HL-60/S4 treated with retinoic acid at 250 ng/mL for 4 days and 3 days (cell line): ENCODE data around the gene KLHDC8B.
"Not testable (repeated sequence)": the region's sequence is repeated elsewhere in the genome, so short reads cannot be mapped to it uniquely, and the experiment has no call there.

Source experiments
- in situ Hi-C: fragments of 300-500 bp; cut with MboI; formaldehyde crosslinking; loops from 2 replicates; pipeline ENCODE4 v1.7.0; 2022; ENCODE audit warnings: low sequenced_read_pairs

KLHDC8B gene

DNA sequence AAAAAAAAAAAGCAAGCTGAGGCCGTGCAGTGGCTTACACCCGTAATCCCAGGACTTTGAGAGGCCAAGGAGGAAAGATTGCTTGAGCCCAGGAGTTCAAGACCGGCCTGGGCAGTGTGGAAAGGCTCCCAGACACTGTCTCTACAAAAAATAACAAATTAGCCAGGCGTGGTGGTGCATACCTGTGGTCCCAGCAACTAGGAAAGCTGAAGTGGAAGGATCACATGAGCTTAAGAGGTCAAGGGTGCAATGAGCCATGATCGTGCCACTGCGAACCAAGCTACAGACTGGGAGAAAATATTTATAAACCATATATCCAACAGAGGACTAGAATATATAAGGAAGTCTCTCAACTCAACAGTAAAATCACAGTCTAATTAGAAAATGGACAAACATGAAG lies 10.0 kb downstream of the KLHDC8B start:
- in situ Hi-C loops: no loop called here

DNA sequence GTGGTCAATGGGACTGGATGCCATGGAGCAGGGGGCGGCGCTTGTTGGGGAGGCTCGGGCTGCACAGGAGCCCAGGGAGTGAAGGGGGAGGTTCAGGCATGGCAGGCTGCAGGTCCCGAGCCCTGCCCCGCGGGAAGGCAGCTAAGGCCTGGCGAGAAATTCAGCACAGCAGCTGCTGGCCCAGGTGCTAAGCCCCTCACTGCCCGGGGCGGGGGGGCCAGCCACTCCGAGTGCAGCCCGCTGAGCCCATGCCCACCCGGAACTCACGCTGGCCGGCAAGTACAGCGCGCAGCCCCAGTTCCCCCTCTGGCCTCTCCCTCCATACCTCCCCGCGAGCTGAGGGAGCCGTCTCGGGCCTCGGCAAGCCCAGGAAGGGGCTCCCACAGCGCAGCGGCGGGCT lies 11.3 kb downstream of the KLHDC8B start:
- in situ Hi-C loops: no loop called here

DNA sequence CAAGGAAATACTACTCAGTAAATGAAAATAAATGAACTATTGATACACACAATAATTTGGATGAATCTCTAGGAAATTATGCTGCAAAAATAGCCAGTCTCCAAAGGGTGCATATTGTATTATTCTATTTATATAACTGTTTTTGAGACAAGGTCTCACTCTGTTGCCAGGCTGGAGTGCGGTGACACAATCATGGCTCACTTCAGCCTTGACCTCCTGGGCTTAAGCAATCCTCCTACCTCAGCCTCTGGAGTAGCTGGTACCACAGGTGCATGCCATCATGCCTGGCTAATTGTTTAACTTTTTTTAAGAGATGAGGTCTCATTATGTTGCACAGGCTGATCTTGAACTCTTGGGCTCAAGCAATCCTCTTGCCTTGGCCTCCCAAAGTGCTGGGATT lies 12.5 kb downstream of the KLHDC8B start:
- in situ Hi-C loops: no loop called here

DNA sequence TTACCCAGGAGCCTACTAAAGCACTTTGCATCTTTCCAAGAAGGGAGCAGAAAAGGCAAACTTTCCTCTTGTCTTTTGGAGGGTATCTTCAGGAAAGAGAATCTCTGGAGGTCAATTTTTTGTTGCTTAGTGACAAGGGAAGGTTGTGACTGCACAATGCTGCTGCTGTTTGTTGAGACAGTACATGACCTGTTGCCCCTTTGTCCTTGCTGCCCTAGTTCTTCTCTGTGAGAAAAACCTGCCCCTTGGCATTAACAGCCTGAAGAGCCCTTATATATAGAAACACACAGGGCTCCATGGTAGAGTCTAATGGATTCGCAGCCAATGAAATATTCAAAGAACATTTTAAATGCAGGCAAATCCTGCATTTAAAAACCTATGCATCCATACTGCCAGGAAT lies 20.3 kb downstream of the KLHDC8B start:
- in situ Hi-C loops: no loop called here

DNA sequence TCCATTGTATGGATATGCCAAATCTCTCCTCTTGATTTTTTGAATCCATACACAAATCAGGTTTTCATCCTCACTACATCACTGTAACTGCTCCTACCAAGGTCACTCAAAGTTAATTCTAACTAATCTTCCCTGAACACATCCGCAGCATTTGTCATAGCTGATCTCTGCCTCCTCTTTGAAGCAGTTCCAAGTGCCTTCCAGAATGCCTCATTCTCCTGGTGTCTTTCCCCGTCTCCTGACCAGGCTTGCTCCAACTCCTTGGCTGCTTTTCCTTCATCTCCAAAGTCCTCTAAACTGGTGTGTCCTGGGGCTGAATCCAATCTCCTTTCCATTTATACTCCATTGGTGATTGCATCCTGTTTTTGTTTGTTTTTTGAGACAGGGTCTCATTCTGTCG lies 26.8 kb downstream of the KLHDC8B start:
- in situ Hi-C loops: no loop called here

DNA sequence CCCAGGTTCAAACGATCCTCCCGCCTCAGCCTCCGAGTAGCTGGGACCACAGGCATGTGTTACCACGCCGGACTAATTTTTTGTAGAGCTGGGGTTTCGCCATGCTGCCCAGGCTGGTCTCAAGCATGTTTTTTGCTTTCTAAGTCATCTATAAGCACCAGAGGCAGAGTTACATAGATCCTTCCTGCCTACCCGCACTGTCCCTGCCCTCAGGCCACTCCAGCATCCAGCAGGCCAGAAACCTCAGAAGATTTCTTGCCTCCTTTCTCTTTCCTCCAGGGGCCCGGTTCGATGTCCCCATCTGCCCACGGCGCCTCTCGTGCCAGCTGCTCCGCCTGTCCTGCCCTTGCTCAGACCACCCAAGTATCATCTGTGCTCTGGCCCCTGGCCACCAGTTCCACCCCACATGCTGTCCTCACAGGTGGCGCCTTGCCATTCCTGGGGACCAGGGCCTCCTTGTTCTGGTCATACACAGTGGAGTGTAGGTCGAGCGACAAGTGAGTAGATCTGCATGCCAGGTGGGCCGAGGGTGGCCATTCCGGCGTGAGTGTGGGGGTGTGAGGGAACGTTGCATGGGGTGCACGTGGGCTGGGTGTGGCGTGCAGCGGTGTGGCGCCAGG lies 27.3 kb downstream of the KLHDC8B start:
- in situ Hi-C loops: no loop called here

DNA sequence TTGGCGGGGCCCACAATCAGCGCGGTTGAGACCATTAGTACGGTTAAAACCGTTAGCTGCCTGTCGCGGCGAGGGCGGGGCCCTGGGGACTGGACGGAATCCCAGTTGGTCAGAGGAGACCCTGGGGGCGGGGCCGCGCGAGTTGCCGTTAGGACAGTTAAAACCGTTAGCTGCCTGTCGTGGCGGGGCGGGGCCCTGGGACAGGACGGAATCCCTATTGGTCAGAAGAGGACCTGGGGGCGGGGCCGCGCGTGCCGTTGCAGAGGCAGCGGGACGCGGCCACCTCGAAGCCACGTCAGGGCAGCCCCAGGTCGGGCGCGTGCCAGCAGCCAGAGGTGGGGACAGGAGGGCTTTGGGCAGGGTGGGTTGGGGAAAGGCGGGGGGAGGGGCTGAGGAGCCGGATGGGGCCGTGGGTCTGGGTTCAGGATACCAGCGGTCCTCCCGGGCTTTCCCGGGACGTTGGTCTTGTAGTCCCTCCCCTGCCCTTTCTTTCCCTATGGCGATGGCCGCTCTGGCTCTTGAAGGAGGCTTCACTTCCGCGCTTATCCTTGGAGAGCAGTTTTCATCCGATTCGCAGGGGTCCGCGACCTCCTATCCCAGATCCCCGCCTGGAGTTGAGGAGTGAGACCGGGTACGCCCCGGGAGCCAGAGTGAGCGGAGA lies 28.0 kb downstream of the KLHDC8B start:
- in situ Hi-C loops: no loop called here

DNA sequence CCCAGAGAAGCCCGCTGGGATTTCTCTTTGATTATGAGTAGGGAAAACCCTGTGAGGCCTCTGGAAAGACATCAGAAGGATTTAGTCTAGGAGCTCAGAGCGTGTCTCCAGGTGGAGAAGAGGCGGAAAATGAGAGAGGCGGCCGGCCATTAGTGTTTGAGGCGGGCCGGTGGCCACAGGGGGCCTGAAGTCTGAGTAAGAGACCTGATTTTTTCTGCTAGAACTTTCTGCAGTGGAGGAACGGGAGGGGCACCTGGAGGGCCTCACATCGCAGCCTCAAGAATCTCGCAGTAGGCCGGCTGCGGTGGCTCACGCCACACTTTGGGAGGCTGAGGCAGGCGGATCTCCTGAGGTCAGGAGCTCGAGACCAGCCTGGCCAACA lies 28.5 kb downstream of the KLHDC8B start:
- in situ Hi-C loops: no loop called here

DNA sequence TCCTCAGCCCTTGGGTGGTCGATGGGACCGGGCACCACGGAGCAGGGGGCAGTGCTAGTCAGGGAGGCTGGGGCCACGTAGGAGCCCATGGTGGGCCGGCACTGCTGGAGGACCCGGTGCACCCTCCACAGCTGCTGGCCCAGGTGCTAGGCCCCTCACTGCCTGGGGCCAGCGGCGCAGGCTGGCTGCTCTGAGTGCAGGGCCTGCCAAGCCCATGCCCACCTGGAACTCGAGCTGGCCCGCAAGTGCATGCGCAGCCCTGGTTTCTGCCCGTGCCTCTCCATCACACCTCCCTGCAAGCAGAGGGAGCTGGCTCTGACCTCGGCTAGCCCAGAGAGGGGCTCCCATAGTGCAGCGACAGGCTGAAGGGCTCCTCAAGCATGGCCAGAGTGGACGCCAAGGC lies 42.1 kb downstream of the KLHDC8B start:
- in situ Hi-C loops: no loop called here

DNA sequence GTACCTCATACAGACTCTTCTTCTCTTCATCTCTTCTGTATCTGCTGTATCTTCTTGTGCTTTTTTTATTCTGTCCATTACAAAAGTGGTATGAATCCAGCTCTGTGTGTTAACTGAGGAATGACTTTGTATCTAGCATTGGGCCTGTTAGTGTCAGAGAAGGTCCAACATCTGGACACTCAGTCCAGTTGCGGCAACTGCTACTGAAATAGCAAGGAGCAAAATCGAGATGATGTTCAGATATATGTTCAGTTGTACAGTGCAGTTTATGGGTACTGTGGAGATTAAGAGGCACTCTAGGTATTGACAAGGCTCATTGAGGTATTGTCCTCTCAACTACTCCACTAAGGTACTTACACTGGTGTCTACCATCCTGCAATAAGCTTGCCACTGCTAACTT lies 42.6 kb downstream of the KLHDC8B start:
- in situ Hi-C loops: no loop called here

DNA sequence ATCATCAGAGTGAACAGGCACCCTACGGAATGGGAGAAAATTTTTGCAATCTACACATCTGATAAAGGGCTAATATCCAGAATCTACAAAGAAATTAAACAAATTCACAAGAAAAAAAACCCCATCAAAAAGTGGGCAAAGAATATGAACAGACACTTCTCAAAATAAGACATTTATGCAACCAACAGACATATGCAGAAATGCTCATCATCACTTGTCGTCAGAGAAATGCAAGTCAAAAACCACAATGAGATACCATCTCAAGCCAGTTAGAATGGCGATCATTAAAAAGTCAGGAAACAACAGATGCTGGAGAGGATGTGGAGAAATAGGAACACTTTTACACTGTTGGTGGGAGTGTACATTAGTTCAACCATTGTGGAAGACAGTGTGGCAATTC lies 45.3 kb downstream of the KLHDC8B start:
- in situ Hi-C loops: not testable (repeated sequence)

DNA sequence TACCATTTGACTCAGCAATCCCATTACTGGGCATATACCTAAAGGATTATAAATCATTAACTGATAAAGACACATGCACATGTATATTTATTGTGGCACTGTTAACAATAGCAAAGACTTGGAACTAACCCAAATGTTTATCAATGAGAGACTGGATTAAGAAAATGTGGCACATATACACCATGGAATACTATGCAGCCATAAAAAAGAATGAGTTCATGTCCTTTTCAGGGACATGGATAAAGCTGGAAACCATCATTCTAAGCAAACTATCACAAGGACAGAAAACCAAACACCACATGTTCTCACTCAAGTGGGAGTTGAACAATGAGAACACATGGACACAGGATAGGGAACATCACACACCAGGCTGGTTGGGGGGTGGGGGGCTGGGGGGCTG lies 45.7 kb downstream of the KLHDC8B start:
- in situ Hi-C loops: not testable (repeated sequence)

DNA sequence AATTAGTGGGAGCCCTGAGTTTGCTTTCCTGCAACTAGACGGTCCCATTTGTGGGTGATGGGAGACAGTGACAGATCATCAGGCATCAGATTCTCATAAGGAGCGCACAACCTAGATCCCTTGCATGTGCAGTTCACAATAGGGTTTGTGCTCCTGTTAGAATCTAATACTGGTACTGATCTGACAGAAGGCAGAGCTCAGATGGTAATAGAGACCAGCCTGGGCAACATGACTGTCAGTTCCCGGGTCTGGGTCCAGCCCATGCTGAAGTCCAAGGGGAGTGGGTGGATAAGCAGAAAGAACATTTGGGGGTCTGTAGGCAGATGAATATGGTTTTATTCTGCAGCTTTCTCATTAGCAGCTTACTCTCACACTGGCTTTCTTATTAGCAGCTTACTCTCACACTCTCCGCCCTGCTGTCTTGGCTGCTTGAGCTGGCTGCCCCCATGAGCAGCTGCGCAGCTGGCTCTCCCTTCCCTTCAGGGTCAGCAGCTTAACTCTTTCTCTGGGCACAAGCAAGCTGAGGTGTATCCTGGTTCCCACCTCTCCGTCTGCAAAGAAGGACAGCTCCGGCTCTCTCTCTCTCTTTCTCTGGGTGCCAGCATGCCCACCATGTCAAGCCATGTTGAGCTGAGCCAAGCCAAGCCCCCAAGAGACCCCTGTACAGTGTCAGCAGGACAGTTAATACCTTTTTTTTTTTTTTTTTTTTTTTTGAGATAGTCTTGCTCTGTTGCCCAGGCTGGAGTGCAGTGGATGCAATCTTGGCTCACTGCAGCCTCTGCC lies 46.5 kb downstream of the KLHDC8B start:
- in situ Hi-C loops: no loop called here

DNA sequence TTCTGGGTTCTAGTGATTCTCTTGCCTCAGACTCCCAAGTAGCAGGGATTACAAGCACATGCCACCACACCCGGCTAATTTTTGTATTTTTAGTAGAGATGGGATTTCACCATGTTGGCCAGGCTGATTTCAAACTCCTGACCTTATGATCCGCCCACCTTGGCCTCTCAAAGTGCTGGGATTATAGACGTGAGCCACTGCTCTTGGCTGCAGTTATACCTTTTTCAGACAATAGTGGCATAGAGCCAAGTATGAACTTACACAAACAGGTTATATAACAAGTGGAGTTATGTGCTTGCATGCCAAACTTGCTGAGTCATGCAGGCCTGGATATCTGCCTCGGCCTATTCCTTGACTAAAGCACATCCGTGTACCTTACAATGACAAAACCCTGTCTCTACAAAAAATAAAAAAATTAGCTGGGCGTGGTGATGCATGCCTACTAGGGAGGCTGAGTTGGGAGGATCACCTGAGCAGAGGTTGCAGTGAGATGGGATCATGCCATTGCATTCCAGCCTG lies 47.1 kb downstream of the KLHDC8B start:
- in situ Hi-C loops: not testable (repeated sequence)

DNA sequence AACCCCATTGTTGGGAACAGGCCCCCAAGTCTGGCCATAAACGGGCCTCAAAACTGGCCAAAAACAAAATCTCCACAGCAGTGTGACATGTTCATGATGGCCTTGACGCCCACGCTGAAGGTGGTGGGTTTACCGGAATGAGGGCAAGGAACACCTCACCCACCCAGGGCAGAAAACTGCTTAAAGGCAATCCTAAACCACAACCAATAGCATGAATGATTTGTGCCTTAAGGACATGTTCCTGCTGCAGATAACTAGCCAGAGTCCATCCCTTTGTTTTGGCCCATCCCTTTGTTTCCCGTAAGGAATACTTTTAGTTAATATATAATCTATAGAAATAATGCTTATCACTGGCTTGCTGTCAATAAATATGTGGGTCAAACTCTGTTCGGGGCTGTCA lies 47.7 kb downstream of the KLHDC8B start:
- in situ Hi-C loops: no loop called here

DNA sequence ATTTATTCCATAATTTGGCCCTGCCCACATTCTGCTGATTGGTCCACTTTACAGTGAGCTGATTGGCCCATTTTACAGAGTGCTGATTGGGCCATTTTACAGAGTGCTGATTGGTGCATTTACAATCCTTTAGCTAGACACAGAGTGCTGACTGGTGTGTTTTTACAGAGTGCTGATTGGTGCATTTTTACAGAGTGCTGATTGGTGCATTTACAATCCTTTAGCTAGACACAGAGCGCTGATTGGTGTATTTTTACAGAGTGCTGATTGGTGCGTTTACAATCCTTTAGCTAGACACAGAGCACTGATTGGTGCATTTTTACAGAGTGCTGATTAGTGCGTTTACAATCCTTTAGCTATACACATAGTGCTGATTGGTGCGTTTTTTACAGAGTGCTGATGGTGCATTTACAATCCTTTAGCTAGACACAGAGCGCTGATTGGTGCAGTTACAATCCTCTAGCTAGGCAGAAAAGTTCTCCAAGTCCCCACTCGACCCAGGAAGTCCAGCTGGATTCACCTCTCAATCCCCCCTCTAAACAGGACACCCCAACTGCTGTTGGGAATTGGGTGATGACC lies 49.7 kb downstream of the KLHDC8B start:
- in situ Hi-C loops: not testable (repeated sequence)

DNA sequence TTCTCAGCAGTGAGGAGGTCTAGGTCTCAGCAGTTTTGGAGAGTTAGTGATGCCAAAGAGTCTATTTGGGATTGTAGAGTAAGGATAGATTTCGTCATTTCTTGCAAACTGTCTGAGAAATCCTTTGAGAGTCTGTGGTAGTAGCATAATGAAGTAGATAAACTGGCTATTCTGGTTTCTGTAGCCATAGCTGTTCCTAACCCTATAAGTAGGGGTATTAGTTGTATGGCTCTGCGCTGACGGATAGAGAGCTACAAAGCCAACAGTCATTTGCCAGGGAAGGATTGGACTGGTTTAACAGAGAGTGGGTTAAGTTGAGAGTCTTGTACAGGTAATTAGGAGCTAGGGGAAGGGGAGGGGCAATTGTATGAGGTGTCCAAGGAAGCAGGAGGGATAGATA lies 50.6 kb downstream of the KLHDC8B start:
- in situ Hi-C loops: no loop called here
